ENCODE results near the gene SPRN.
"Not testable (repeated sequence)": the region's sequence is repeated elsewhere in the genome, so short reads cannot be mapped to it uniquely, and the experiment has no call there.

Gene SPRN

GRCh38 chr10:133386951-133387350 lies 37.5 kb downstream of the SPRN start:
- not testable (repeated sequence) for DNase-seq (ENCODE audit: low read depth in 2 of 2)

- no peak for DNase-seq (ENCODE audit: low read depth in 2 of 2)
These were observed 39.2 kb downstream of the SPRN start for GRCh38 chr10:133385214-133385613.

GRCh38 chr10:133384071-133384470 lies 40.4 kb downstream of the SPRN start:
- no peak for DNase-seq (ENCODE audit: low read depth in 2 of 2)

GRCh38 chr10:133383551-133383950 lies 40.9 kb downstream of the SPRN start:
- DNase-seq (ENCODE audit: low read depth in 2 of 2): no peak

GRCh38 chr10:133381036-133381435 lies 43.4 kb downstream of the SPRN start:
- no peak for DNase-seq (ENCODE audit: low read depth in 2 of 2)

- no peak for DNase-seq (ENCODE audit: low read depth in 2 of 2)
These were observed 44.4 kb downstream of the SPRN start for GRCh38 chr10:133379801-133380666.

GRCh38 chr10:133379152-133379800 lies 45.1 kb downstream of the SPRN start, which contains the start of gene PAOX:
Gene PAOX (plus strand): TSS chr10:133379262. CDS start chr10:133379317, 55 bp downstream.
- peak in 1 of 2 experiments; percentile 6 for DNase-seq (ENCODE audit: low read depth in 2 of 2)

- DNase-seq (ENCODE audit: low read depth in 2 of 2): peak in 1 of 2 experiments; percentile 4
These were observed 46.0 kb downstream of the SPRN start for GRCh38 chr10:133378251-133379096.

GRCh38 chr10:133377818-133378250 lies 46.6 kb downstream of the SPRN start:
- DNase-seq (ENCODE audit: low read depth in 2 of 2): no peak

- no peak for DNase-seq (ENCODE audit: low read depth in 2 of 2)
These were observed 47.2 kb downstream of the SPRN start for GRCh38 chr10:133377025-133377817.

- DNase-seq (ENCODE audit: low read depth in 2 of 2): not testable (repeated sequence)
These were observed 48.2 kb downstream of the SPRN start for GRCh38 chr10:133376183-133376582.

GRCh38 chr10:133375357-133376115 lies 48.9 kb downstream of the SPRN start:
- no peak for DNase-seq (ENCODE audit: low read depth in 2 of 2)

GRCh38 chr10:133373174-133374090 lies 51.0 kb downstream of the SPRN start, which contains the start of gene ECHS1:
Gene ECHS1 (minus strand): TSS chr10:133373354. CDS start chr10:133373333, 21 bp downstream.
- peak; percentile 67 to 71 for DNase-seq (ENCODE audit: low read depth in 2 of 2)

- DNase-seq (ENCODE audit: low read depth in 2 of 2): no peak
These were observed 51.9 kb downstream of the SPRN start for GRCh38 chr10:133372507-133372906.

Data from fibroblast of skin of left biceps (primary cell).